GM18505 (cell line): ENCODE results near the gene FGF4.

ENCODE experiments used
- ATAC-seq: cut with Tn5 transposase; IDR thresholded peaks from one replicate; pipeline ENCODE4 v1.9.1; 2021; ENCODE audit not compliant: unreplicated experiment
- POLR2A ChIP-seq: IDR thresholded peaks from 4 replicates; pipeline ENCODE4 v1.6.1; 2011; ENCODE audit warnings: borderline replicate concordance; ENCODE audit not compliant: insufficient read depth, insufficient read length; ENCODE audit errors: extremely low read depth

Gene FGF4

DNA sequence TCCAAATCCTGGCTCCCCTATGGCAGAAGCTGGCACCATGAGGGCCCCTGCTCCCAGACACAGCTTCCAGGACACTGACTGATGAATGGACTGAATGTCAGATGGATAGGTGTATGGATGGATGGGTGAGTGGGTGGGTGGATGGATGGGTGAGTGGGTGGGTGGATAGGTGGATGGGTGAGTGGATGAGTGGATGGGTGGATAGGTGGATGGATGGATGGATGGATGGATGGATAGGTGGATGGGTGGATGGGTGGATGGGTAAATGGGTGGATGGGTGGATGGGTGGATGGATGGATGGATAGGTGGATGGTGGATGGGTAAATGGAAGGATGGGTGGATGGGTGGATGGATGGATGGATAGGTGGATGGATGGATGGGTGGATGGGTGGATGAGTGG is 39.8 kb upstream of the FGF4 start:
- no peak for TF ChIP-seq POLR2A
- no peak for ATAC-seq

DNA sequence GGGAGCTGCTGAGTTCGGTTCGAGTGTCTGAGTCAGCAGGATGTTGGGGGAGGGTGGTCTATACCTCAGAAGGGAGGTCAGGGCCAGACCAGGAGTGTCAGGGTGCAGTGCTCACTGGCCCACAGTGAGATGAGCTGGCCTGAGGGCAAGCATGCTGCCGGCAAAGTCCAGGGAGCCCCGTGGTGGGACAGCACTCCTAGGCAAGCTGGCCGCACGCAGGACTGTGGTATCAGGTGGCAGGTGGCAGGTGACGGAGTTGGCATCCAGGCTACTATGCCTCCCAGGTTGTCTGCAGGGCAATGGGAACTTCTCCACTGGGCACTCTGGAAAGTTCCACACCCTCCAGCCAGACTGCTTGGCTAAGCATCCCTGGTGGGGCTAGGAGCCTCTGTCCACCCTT is 39.3 kb upstream of the FGF4 start:
- no peak for ATAC-seq
- TF ChIP-seq POLR2A: no peak

- ATAC-seq: no peak
- no peak for TF ChIP-seq POLR2A
Observed at GRCh38 chr11:69813839-69814238, 38.7 kb upstream of the FGF4 start.

GRCh38 chr11:69812946-69813345 is 37.8 kb upstream of the FGF4 start:
- no peak for TF ChIP-seq POLR2A
- ATAC-seq: no peak

DNA sequence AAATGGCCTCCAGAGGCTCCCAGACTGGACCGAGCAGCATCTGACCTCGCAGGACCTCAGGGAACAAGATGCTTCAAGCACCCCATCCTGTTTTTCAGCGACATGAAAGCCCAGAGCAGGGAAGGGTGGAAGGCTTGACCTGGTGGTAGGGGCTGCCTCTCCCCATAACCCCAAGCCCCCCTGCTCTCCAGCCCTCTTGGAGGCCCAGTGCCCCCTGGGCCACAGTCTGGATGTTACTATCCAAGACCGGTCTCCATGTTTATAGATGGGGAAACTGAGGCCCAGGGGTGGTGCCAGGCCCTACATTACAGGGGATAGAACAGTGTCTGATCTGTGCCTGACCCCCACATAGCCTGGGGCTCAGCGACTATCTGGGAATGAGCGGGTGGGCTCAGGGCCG is 37.1 kb upstream of the FGF4 start:
- no peak for TF ChIP-seq POLR2A
- ATAC-seq: no peak

DNA sequence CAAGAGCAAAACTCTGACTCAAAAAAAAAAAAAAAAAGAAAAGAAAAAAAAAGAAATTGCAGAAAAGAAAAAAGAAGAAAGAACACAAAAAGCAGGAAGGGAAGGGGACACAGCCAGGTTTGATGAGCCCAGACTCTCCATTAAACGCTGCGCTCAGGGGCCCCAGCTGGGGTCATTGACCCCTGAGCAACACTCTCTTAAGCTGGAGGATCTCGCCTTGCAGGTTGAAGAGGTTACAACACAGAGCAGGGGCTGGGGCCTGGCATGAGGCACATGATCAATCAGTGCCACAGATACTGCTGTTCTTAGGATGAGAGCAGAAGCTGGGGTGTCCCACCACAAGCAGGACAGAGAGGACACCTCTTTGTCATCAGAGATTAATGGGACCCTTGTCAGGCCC is 36.3 kb upstream of the FGF4 start:
- no peak for TF ChIP-seq POLR2A
- ATAC-seq: no peak

- TF ChIP-seq POLR2A: no peak
- no peak for ATAC-seq
Observed at GRCh38 chr11:69810289-69811118, 35.4 kb upstream of the FGF4 start.

- TF ChIP-seq POLR2A: no peak
- no peak for ATAC-seq
Observed at GRCh38 chr11:69808667-69809086, 33.5 kb upstream of the FGF4 start.

DNA sequence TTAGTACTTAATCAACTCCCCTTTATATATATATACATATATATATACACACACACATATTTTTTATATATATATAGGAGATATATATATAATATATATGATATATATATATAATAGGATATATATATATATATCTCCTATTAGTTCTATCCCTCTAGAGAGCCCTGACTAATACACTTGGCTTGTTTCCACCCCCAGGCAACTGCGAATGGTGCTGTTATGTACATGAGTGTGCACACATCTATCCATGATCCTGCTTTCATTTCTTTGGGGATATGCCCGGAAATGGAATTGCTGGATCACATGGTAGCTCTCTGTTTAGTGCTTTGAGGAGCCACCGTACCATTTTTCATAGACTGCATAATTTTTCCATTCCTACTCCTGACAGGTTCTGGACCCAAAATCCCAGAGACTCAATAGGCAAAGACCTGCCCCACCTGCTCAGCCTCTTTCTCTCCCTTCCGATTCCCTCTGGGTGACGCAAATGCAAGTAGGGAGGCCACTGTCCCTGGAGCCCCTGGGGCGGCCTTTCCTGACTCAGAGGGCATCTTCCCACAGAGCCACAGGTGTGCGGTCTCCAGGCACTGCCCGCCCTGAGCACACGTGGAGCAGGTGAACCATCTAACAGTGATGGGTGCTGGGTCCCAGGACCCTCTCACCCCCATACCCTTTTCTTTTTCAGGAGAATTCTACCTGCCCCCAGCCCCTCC is 32.1 kb upstream of the FGF4 start:
- ATAC-seq: no peak
- TF ChIP-seq POLR2A: no peak

DNA sequence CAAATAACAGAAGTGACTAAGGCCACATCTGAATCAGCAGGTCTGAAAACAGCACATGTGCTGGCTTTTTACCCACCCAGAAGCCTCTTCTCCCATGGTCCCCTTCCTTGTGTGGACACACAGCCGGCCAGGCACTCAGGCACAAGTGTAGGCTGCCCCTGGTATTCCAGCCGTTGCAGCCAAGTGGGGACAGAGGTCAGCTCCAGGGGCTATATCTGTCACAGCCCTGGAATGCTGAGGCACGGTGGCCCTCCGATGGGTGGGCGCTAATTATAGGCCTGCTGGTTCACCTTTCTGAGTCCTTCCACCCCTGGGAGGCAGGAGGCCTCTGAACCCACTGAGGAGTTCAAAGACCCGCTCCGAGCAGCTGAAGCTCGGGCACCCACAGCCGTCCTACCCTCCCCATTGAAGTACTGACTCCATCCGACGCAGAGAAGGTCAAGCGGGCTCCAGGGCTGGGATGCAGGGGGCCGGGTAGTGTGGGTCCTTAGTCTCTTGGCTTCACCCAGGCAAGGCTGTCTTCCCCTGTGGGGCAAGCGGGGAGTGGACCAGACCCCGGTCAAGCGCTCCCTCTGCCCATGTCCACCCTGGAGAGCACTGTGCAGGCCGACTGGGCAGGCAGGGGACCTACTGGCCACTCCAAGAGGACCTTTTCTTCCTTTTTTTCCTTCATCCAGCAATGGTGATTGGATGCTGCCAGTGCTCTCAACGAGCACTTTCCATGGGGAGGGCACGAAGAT is 29.8 kb upstream of the FGF4 start:
- TF ChIP-seq POLR2A: no peak
- no peak for ATAC-seq

GRCh38 chr11:69803604-69804218 is 28.6 kb upstream of the FGF4 start:
- TF ChIP-seq POLR2A: no peak
- ATAC-seq: no peak

GRCh38 chr11:69803022-69803421 is 27.9 kb upstream of the FGF4 start:
- no peak for TF ChIP-seq POLR2A
- ATAC-seq: no peak

GRCh38 chr11:69802590-69802989 is 27.4 kb upstream of the FGF4 start:
- no peak for ATAC-seq
- no peak for TF ChIP-seq POLR2A

DNA sequence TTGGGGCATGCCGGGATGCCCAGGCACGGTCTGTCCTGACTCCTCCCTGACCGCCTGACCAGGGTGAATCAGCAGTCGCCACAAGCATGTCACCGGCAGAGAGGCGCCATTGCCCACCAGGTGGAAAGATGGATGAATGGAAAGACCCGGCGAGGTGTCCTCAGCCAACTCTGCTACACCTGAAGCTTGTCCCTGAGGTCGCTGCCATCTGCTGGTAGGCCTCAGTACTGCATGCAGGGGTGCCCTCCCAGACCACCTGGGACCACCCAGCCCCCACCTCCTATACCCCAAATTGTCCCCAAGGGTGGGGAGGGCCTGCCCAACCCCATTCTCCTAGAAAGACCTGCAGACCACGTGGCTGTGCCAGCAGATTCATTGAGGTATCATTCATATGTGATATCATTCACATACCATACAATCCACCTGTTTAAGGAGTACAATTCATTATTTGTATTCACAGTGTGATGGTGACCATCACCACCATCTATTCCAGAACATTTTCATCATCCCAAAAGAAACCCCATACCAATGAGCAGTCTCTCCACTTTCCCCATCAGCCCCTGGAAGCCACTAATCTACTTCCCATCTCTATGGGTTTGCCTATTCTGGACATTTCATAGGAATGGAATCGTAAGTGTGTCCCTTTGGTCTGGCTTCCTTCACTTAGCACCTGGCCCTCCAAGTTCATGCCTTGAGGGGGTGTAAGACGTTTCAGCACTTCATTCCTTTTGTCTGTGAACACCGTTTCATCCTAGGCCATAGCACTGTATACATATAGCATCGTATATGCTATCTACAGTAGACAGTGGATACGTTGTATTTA is 26.6 kb upstream of the FGF4 start:
- no peak for ATAC-seq
- TF ChIP-seq POLR2A: no peak
